NCI-H2107 treated with DMSO at 0.1 percent for 48 hours (cell line): ENCODE results near the gene PRKCH.
"Not testable (repeated sequence)": the region's sequence is repeated elsewhere in the genome, so short reads cannot be mapped to it uniquely, and the experiment has no call there.

ENCODE experiments used
- DNase-seq: peaks from one replicate; lab custom pipeline; 2025; ENCODE audit not compliant: unreplicated experiment; lab: John Stamatoyannopoulos, UW

PRKCH gene

GRCh38 chr14:61388173-61388975 lies 67.0 kb downstream of the PRKCH start:
- peak; percentile 99 for DNase-seq

GRCh38 chr14:61388976-61389576 lies 67.7 kb downstream of the PRKCH start:
- no peak for DNase-seq

GRCh38 chr14:61391119-61391518 lies 69.7 kb downstream of the PRKCH start:
- DNase-seq: no peak

GRCh38 chr14:61392297-61392696 lies 70.9 kb downstream of the PRKCH start:
- DNase-seq: no peak

GRCh38 chr14:61394542-61394941 lies 73.2 kb downstream of the PRKCH start:
- no peak for DNase-seq

GRCh38 chr14:61395115-61395725 lies 73.8 kb downstream of the PRKCH start:
- DNase-seq: no peak

- DNase-seq: no peak
Observed at GRCh38 chr14:61396279-61396678, 74.9 kb downstream of the PRKCH start.

- no peak for DNase-seq
Observed at GRCh38 chr14:61396694-61397093, 75.3 kb downstream of the PRKCH start.

GRCh38 chr14:61397615-61398014 lies 76.2 kb downstream of the PRKCH start:
- DNase-seq: no peak

GRCh38 chr14:61398221-61398620 lies 76.8 kb downstream of the PRKCH start:
- DNase-seq: no peak

- no peak for DNase-seq
Observed at GRCh38 chr14:61399365-61399764, 78.0 kb downstream of the PRKCH start.

GRCh38 chr14:61401461-61401860 lies 80.1 kb downstream of the PRKCH start:
- DNase-seq: no peak

- no peak for DNase-seq
Observed at GRCh38 chr14:61403411-61403810, 82.0 kb downstream of the PRKCH start.

GRCh38 chr14:61404637-61405036 lies 83.3 kb downstream of the PRKCH start:
- DNase-seq: no peak

- DNase-seq: peak; percentile 78
Observed at GRCh38 chr14:61406198-61406597, 84.8 kb downstream of the PRKCH start.

- DNase-seq: no peak
Observed at GRCh38 chr14:61406675-61407074, 85.3 kb downstream of the PRKCH start.

GRCh38 chr14:61408498-61408897 lies 87.1 kb downstream of the PRKCH start:
- DNase-seq: no peak

- no peak for DNase-seq
Observed at GRCh38 chr14:61409782-61410181, 88.4 kb downstream of the PRKCH start.

GRCh38 chr14:61415934-61416333 lies 94.6 kb downstream of the PRKCH start:
- not testable (repeated sequence) for DNase-seq

- no peak for DNase-seq
Observed at GRCh38 chr14:61416591-61416990, 95.2 kb downstream of the PRKCH start.

- no peak for DNase-seq
Observed at GRCh38 chr14:61417141-61417540, 95.8 kb downstream of the PRKCH start.

- DNase-seq: no peak
Observed at GRCh38 chr14:61417883-61418455, 96.6 kb downstream of the PRKCH start.
